Fibroblast of peridontal ligament (primary cell): ENCODE measurements around the gene SLC9A1.
A peak's percentile ranks its signal among the peaks of the same experiment; 100 is the strongest.

Experiments used
- DNase-seq: peaks from one replicate; pipeline ENCODE4 v3.0.0-alpha.2; 2010; ENCODE audit errors: extremely low read depth

Gene SLC9A1

DNA sequence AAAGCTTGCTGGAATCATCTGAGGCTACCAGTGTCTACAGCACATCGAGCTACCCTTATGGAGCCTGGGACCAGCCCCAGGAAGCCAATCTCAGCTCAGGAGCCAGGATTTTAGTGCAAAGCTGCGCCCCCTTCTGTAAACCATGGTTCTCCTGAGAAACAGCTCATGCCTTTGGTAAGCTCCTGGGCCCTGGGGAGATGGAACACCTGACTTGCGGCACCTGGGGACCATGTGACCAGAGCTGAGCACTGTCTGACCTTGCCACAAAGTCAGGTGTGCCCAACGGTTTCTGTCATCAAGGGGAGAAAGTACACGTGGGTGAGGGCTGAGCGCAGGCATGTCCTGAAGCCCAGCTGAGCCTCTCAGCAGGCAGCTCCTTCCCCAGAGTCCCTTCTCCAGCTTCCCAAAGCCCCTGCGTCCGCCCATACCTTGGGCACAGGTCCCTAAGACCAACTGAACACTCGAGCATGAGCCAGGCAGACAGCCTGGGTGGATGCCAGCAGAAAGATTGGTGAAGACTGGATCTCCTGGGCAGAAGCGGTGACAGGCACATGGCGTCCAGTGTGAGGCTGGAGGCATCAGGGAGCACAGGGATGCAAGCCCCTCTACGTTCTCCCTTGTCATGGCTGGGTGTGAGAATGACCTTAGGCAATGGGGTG lies 84.4 kb downstream of the SLC9A1 start:
- DNase-seq, result no peak

DNA sequence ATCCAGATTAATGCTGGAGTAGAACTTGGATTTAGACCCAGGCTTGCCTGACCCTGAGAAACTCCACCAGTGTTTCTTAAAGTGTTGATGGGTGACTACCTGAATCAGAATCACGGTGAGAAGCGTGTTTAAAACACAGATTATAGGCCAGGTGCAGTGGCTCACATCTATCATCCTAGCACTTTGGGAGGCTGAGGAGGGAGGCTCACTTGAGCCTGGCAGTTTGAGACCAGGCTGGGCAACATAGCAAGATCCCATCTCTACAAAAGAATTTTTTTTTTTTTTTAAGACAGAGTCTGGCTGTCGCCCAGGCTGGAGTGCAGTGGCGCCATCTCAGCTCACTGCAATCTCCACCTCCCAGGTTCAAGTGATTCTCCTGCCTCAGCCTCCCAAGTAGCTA lies 86.0 kb downstream of the SLC9A1 start:
- DNase-seq, result no peak

GRCh38 chr1:27065999-27066630 lies 88.8 kb downstream of the SLC9A1 start:
- DNase-seq, result no peak

GRCh38 chr1:27060891-27061290 lies 94.0 kb downstream of the SLC9A1 start:
- DNase-seq, result no peak

DNA sequence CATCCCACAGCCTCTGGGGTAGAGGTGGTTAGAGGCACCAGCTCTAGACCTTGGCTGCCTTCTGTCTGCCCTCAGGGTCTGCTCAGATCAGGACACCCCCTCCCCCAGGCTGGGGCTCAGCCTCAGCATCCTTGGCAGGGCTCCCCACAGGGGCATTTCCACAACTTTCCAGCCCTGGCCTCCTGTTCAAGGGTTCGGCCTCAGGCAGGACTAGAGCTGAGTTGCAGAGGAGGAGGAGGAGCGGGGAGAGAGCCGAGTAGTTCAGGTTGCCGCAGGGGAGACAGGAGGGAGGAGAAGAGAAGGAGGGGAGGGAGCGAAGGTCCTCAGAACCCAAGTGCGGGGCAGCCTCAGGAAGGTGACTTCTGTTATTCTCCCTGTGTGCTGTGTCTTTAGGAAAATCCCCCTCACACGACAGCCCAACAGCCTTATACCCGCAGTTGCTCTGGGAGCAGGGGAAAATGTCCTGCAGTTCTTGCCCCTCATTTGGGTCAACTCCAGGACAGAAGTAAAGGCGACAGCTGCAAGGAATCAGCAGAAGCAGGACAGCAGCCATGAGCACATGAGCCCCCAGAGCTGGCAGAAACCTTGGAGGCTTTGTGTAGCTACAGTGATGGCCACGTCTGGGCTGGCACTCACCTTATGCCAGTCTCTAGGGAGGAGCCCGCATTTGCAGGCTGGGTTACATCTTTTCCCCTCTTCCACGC lies 95.8 kb downstream of the SLC9A1 start:
- no peak for DNase-seq

- peak; percentile 16 for DNase-seq
Measured at GRCh38 chr1:27057801-27058625, 96.9 kb downstream of the SLC9A1 start.

DNA sequence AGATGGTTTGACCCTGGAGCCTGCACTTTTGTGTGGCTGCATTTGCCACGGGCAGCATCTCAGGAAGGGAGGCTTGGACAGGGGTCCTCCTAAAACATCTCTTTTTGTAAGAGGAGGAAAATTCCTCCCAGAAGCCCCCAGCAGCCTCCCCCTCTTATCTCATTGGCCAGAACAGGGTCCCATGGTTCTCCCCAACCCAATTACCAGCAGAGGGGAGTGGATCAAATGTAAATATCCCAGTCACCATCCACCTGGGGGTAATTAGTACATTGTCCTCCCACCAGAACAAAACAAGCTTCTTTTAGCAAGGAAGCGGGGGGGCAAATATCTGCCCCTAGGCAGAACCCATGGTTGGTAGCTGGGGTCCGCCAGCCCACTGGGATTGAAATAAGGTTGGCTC lies 97.5 kb downstream of the SLC9A1 start:
- DNase-seq, result no peak

DNA sequence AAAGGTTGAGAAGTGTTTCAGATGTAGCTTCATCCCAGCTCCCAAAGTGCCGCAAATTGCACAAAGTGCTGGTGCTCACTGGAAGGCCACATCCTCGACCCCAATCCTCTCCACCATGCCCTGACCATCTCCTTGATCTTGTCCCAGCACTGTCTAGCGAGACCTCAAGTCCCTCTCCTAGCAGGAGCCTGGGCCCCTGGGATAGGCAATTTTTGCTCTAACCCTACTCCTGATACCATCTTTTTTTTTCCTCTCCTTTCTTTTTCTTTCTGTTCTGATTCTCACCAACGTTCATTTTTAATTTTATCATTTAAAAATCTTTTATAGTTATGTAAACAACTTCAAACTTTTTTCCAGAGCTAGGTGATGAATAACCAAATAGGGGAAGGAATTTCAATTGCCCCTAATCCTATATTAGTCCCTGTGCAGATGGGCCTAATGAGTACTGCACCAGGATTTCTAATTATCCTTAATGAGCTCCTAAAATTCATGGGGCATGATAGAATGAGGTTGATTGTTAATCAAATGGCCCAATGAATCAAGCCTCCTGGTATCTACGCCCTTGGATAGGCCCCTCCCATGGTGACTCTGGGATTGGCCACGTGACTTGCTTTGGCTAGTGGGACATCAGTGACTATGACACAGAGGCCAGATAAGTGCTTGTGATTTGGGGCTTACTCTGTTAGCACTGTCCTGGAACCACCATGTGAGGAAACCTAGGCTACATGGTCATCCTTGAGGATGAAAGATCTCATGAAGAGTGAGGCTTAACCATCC lies 100.8 kb downstream of the SLC9A1 start:
- DNase-seq, result no peak

- no peak for DNase-seq
Measured at GRCh38 chr1:27052527-27052926, 102.4 kb downstream of the SLC9A1 start.

- DNase-seq, result no peak
Measured at GRCh38 chr1:27049607-27050006, 105.3 kb downstream of the SLC9A1 start.

DNA sequence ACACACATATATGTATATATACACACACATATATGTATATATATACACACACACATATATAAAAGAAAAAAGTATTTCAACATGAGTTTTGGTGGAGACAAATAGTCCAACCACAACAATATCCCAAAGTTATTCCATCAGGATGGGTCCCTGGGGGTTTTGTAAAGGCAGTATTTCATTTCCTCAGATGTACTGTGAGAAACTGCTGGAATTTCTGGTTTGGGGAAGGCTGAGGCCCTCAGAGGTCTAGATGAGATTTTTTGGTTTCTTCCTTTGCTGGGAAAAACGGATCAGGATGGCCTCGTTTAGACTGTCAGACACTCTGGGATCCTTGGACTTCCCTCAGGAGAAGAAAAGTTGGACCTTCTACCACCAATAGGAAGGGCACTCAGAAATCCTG lies 105.8 kb downstream of the SLC9A1 start:
- DNase-seq, result no peak
